K562 (cell line): Measurements from ENCODE around the gene CDC42SE2.

Source experiments
- ETS1 ChIP-seq: conservative IDR thresholded peaks from 2 replicates; pipeline ENCODE4 v1.6.1; 2011; ENCODE audit warnings: low read depth, mild to moderate bottlenecking, low read length; ENCODE audit not compliant: control insufficient read depth
- NFYB ChIP-seq: IDR thresholded peaks from 2 replicates; pipeline ENCODE4 v1.6.1; 2011; ENCODE audit warnings: mild to moderate bottlenecking, moderate library complexity; ENCODE audit not compliant: insufficient read length; ENCODE audit errors: extremely low read depth
- NR1H2 ChIP-seq: sonication (generic); formaldehyde crosslinking; IDR thresholded peaks from 2 replicates; pipeline ENCODE4 v1.4.0; 2020; ENCODE audit warnings: mild to moderate bottlenecking, missing genetic modification reagents
- POLR2A ChIP-seq: fragments of 450-650 bp; conservative IDR thresholded peaks from 2 replicates; pipeline ENCODE4 v1.6.1; 2016
- POLR2AphosphoS5 ChIP-seq: IDR thresholded peaks from 2 replicates; pipeline ENCODE4 v1.6.1; 2011; ENCODE audit warnings: mild to moderate bottlenecking, low read depth, low read length, moderate library complexity; ENCODE audit not compliant: control insufficient read depth, insufficient read depth
- ZNF316 ChIP-seq: fragments of 450-650 bp; IDR thresholded peaks from 2 replicates; pipeline ENCODE4 v1.6.1; 2016

- TF ChIP-seq POLR2A, result no peak
- TF ChIP-seq NR1H2 (CRISPR knock-in tag), result no peak
- no peak for TF ChIP-seq ZNF316
- no peak for TF ChIP-seq ETS1
- no peak for TF ChIP-seq NFYB
- TF ChIP-seq POLR2AphosphoS5, result no peak
Measured at GRCh38 chr5:131289738-131290137, 25.9 kb downstream of the CDC42SE2 start.
